Activated CD8-positive, alpha-beta memory T cell treated with anti-CD3 and anti-CD28 coated beads, Interleukin-2, amount 50 U/mL, for 48 hours (primary cell): Measurements from ENCODE around the gene EHF.
"Not testable (repeated sequence)": the region's sequence is repeated elsewhere in the genome, so short reads cannot be mapped to it uniquely, and the experiment has no call there.

Source experiments
- DNase-seq: peaks from one replicate; pipeline ENCODE4 v3.0.0-alpha.2; 2020

The EHF gene

GRCh38 chr11:34674038-34674437, 53.1 kb downstream of the EHF start:
- DNase-seq: no peak

- no peak for DNase-seq
Measured at GRCh38 chr11:34676227-34676626, 55.3 kb downstream of the EHF start.

- no peak for DNase-seq
Measured at GRCh38 chr11:34679681-34680080, 58.8 kb downstream of the EHF start.

DNA sequence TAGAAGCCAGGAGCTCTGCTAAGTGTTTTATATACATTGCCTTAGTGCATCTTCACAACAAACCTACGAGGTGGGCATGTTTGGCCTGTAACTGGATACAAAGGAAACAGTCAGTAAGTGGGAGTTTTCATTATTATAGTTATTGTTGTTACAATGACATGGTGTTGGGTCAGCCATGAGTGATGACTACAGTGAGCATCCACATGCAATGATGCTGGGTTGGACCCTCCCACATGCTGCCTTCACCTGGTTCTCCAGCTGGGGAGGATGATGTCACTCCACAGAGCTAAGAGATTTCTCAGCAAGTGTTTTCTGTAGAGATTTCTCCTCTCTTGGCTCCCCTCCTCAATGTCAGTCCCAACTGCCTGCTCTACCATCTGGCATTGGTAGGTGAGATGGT, 59.3 kb downstream of the EHF start:
- no peak for DNase-seq

DNA sequence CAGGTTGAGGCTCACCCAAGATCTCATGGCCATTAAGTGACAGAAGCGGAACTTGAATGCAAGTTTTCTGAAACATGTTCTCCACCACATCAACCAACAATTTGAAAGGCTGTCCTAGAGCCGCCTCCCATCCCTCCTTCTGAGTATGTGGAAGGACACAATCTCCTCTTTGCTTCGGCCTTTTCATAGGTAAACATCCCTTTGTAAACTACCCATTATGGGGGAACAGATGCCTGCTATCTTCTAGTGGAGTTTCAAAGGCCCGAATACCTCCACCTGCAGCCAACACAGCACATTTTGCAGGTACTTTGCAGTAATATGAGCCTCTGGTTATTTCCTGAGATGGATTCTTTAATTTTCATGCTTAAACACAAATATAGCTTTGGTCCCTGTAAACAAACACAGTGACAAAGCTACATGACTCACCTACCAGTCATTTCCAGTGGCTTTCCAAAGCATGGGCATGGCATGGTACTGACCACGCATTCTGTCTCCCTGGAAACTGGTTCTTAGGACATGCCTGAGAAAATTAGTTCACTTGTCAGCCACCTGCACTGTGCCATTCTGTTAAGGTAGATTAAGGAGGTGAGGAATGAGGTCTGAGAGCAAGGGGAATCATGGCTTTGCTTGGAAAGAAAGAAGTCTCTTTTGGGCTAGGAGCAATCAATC, 60.2 kb downstream of the EHF start:
- DNase-seq: no peak

GRCh38 chr11:34682825-34683224, 61.9 kb downstream of the EHF start:
- no peak for DNase-seq

- DNase-seq: no peak
Measured at GRCh38 chr11:34683396-34683795, 62.5 kb downstream of the EHF start.

DNA sequence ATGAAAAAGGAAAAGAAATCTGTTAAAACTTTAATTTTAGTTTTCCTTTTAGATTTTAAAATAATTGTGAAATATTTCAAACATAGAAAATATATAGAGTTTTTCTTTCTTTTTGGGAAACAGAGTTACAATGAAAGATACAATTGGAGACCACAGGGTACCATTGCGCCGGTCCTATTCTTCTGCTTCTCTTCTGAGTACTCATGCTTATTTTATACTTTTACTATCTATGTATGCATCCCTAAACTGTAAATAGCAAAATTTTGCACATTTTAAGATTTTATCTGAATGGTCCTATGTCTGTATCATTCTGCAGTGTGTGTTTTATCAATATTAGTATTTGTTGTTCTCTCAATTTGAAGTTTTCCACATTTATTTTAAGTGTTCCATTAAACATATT, 65.0 kb downstream of the EHF start:
- DNase-seq: no peak

GRCh38 chr11:34692299-34692698, 71.4 kb downstream of the EHF start:
- DNase-seq: not testable (repeated sequence)

GRCh38 chr11:34696862-34697261, 76.0 kb downstream of the EHF start:
- no peak for DNase-seq

- DNase-seq: no peak
Measured at GRCh38 chr11:34706709-34707461, 86.0 kb downstream of the EHF start.

- no peak for DNase-seq
Measured at GRCh38 chr11:34707462-34707840, 86.6 kb downstream of the EHF start.
